ENCODE results near the gene MLIP.
"Not testable (repeated sequence)": the region's sequence is repeated elsewhere in the genome, so short reads cannot be mapped to it uniquely, and the experiment has no call there.

The MLIP gene

GRCh38 chr6:54111341-54112045, at the start of gene MLIP:
TSS of gene MLIP (plus strand) at chr6:54111443. CDS start at chr6:54111480, 37 bp downstream.
- DNase-seq (ENCODE audit: low read depth), result no peak

- DNase-seq (ENCODE audit: low read depth), result no peak
These were observed 48.1 kb upstream of the MLIP start for GRCh38 chr6:54063228-54063539.

- DNase-seq (ENCODE audit: low read depth), result no peak
These were observed 42.5 kb upstream of the MLIP start for GRCh38 chr6:54068694-54069093.

- no peak for DNase-seq (ENCODE audit: low read depth)
These were observed 41.2 kb upstream of the MLIP start for GRCh38 chr6:54070025-54070424.

- DNase-seq (ENCODE audit: low read depth), result no peak
These were observed 39.4 kb upstream of the MLIP start for GRCh38 chr6:54071821-54072340.

GRCh38 chr6:54072635-54073313, 38.5 kb upstream of the MLIP start:
- no peak for DNase-seq (ENCODE audit: low read depth)

- no peak for DNase-seq (ENCODE audit: low read depth)
These were observed 37.8 kb upstream of the MLIP start for GRCh38 chr6:54073487-54073886.

- no peak for DNase-seq (ENCODE audit: low read depth)
These were observed 37.1 kb upstream of the MLIP start for GRCh38 chr6:54074109-54074508.

GRCh38 chr6:54074578-54075195, 36.6 kb upstream of the MLIP start:
- no peak for DNase-seq (ENCODE audit: low read depth)

GRCh38 chr6:54076159-54076789, 35.0 kb upstream of the MLIP start:
- DNase-seq (ENCODE audit: low read depth), result no peak

- not testable (repeated sequence) for DNase-seq (ENCODE audit: low read depth)
These were observed 29.7 kb upstream of the MLIP start for GRCh38 chr6:54081499-54081898.

- no peak for DNase-seq (ENCODE audit: low read depth)
These were observed 28.0 kb upstream of the MLIP start for GRCh38 chr6:54083287-54083686.

GRCh38 chr6:54084231-54084630, 27.0 kb upstream of the MLIP start:
- DNase-seq (ENCODE audit: low read depth), result no peak

GRCh38 chr6:54085047-54085446, 26.2 kb upstream of the MLIP start:
- DNase-seq (ENCODE audit: low read depth), result no peak

GRCh38 chr6:54085541-54085940, 25.7 kb upstream of the MLIP start:
- no peak for DNase-seq (ENCODE audit: low read depth)

GRCh38 chr6:54086439-54086838, 24.8 kb upstream of the MLIP start:
- no peak for DNase-seq (ENCODE audit: low read depth)

- no peak for DNase-seq (ENCODE audit: low read depth)
These were observed 23.5 kb upstream of the MLIP start for GRCh38 chr6:54087721-54088120.

- DNase-seq (ENCODE audit: low read depth), result no peak
These were observed 17.8 kb upstream of the MLIP start for GRCh38 chr6:54093326-54093948.

- DNase-seq (ENCODE audit: low read depth), result no peak
These were observed 16.9 kb upstream of the MLIP start for GRCh38 chr6:54094293-54094692.

- no peak for DNase-seq (ENCODE audit: low read depth)
These were observed 16.5 kb upstream of the MLIP start for GRCh38 chr6:54094786-54095185.

- DNase-seq (ENCODE audit: low read depth), result no peak
These were observed 15.5 kb upstream of the MLIP start for GRCh38 chr6:54095723-54096122.

- no peak for DNase-seq (ENCODE audit: low read depth)
These were observed 14.4 kb upstream of the MLIP start for GRCh38 chr6:54096811-54097210.
